Measurements from ENCODE around the gene TIMM13.
"Not testable (repeated sequence)": the region's sequence is repeated elsewhere in the genome, so short reads cannot be mapped to it uniquely, and the experiment has no call there.

The TIMM13 gene

DNA sequence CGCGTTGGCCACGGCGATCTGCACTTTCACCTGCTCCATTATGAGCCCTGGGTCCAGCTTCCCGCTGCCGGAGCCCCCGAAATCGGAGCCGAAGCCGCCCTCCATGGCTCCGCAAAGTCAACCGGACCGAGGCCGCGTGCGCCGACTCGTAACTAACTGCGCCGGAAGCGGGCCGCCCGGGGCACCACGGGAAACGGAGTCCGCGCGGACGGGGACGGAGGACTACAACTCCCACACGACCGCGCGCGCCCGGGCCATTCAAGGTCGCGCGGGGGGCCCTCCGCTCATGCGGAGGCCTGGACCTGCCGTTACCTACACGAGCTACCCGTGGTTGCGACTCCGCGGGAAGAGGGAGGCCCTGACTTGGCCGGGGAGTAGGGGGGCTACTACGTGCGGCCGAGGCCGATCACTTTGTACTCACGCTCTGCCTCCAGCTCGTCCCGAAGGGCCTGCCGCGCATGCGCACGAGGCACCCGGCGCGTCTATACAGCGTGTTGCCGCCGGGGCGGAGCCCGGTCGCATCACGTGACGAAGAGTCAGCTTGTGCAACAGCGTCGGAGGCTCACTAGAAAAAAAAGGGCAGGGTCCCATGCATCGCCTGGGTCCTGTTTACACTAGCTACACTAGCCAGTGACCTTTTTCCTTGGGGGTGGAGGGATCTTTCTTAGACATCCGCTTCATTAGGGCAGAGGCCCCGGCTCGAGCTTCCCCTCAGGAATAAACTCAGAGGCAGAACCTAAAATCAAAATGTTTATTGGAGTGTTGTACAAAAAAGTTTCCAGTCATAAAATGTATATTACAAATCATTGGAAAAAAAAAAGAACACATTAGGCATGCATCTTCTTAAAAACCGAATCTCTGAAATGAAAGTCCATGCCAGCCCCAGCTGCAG, at the start of gene TIMM13:
TSS of gene TIMM13 (minus strand) at position 158 of the 892 bp plus-strand sequence. CDS start at position 105, 53 bp downstream.
- peak; percentile 97 for DNase-seq

DNA sequence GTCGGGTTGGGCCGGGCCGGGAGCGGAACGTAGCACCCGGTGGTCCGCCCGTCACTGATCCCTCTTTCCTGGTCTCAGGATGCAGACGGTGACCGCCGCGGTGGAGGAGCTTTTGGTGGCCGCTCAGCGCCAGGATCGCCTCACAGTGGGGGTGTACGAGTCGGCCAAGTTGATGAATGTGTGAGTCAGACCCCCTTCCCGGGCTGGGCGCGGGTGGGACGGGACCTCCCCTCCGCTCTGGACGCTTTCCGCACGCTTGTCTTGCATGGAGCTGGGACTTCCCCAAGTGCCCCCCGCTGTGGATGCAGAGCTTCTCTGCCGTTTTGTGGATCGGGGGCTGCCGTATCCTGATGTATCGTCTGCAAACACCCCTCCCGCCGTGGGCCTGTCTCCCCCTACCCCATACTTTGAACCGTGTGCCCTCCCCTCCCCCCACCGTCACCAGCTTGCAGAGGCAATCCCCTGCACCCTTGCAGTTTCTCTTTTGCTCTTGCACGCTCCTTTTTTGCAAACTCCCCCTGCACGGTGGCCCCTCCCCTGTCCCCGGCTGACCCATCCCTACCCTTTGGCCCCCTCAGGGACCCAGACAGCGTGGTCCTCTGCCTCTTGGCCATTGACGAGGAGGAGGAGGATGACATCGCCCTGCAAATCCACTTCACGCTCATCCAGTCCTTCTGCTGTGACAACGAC, 49.2 kb upstream of the TIMM13 start:
- DNase-seq, result no peak

DNA sequence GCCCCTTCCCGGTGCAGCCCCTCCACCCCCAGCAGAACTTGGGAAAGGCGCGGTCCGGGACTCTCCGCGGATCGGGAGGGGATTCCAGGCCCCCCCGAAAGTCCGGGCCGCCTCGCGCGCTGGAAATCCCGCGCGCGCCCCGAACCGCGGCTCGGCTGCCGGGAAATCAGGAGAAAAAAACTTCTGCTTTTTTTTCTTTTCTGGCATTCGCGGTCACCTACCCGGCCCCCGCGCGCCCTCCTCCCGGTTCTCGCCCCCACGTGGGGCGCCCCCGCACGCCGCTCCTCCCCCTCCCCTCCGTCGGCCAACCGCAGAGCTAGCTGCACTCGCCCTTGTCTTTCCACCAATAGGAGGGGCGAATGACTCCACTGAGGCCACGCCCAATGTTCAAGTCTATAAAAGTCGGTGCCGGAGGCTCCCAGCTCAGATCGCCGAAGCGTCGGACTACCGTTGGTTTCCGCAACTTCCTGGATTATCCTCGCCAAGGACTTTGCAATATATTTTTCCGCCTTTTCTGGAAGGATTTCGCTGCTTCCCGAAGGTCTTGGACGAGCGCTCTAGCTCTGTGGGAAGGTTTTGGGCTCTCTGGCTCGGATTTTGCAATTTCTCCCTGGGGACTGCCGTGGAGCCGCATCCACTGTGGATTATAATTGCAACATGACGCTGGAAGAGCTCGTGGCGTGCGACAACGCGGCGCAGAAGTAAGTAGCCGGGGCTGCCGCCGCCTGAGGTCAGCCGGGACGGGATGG, 48.5 kb upstream of the TIMM13 start, which contains the start of gene GADD45B:
TSS of gene GADD45B (plus strand) at position 426 of the 749 bp plus-strand sequence. CDS start at position 658, 232 bp downstream.
- peak; percentile 98 for DNase-seq

DNA sequence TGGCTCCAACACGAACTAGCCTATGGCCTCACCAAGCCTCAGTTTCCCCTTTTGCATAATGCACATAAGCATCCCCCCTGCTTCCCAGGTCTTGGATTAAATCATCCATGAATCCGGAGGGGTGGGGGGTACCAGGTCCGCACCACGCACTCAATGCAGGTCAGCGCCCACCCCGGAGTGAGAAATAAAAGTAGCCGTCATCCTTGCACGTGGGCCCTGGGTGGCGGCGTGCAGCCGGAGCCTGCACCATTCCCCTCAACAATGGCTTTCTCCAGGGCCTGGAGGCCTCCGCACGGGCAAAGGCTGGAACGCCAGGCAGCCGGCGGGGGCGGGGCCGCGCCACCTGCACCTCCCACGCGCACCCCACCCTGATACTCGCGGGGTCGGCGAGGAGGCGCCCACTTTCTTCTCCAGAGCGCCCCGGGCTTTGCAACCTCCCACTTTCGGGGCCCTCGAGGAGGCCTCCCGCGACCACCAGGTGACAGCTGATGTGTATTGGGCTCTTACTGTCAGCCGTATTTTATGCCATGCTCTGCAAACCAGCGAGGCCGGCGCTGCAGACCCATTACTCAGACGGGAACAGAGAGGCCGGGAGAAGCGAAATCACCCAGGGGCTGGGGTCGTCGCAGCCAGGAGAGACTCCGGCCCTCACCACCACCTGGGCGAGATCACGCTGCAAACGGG, 47.8 kb upstream of the TIMM13 start:
- no peak for DNase-seq

DNA sequence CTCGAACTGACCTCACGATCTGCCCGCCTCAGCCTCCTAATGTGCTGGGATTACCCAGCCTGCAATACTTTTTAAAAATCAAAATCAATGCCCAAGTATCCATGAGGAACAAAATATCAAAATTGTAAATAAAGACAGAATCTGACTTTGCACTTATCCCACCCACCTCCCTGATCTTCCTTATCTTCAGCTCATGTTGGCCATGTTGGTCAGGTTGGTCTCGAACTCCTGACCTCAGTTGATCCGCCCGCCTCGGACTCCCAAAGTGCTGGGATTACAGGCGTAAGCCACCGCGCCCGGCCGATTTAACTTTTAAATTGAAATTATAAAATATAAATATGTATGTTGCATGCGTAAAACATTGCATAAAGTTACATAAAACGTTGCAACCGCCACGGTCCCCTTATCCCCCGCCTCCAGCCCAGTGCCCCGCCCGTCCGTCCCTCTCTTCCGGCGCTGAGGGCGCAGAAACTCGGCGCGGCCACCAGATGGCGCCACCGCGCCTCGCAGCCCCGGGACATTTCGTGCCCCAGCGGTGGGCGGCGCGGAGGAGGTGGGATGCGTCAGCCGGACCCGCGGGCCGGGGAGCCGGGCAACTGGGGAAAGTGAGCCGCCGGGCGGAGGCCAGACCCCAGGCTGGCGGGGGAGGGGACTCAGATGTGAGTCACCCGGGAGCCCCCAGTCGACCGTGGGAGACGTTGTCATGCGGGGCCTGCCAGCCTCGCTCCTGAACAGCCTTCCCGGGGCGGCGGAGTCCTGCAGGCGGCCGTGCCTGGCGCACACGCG, 47.0 kb upstream of the TIMM13 start:
- DNase-seq, result peak; percentile 84

DNA sequence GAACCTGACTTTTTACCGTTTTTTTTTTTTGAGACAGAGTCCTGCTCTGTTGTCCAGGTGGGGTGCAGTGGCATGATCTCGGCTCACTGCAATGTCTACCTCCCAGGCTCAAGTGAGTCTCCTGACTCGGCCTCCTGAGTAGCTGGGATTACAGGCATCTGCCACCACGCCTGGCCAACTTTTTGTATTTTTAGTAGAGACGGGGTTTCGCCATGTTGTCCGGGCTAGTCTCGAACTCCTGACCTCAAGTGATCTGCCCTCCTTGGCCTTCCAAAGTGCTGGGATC, 42.5 kb upstream of the TIMM13 start:
- DNase-seq, result not testable (repeated sequence)

DNA sequence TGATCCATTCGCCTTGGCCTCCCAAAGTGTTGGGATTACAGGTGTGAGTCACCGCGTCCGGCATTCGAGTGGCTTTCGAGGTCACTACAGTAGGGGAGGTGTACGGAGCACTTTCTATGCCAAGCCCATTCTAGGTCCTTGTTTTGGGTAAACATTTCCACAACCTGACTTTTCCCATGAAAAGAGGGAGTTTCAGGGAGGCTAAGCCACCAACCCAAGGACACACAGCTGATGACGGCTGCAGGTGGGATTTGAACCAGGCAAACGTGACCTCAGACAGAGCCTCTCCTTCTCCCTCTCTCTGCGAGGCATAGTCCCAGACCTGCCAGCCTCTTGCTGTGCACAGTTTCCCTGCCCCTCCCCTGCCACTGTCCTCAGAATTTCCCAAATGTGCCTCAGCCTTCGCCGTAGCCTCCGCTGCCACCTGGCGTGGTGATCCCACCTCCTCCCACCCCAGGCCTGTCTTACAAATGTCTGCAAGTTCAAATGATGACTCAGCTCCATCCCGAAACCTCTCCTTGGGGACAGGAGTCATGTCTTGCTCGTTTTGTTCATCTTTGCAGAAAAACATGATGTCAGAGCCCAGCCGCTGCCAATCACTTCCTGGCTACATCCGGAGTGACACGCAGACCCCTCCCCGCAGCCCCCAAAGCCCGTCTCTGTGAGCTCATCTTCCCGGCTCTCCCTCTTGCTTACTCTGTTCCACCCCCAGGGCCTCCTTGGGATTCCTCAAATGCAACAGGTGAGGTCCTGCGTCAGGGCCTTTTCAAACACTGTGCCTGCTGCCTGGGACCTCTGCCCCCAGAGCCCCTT, 41.9 kb upstream of the TIMM13 start:
- no peak for DNase-seq

DNA sequence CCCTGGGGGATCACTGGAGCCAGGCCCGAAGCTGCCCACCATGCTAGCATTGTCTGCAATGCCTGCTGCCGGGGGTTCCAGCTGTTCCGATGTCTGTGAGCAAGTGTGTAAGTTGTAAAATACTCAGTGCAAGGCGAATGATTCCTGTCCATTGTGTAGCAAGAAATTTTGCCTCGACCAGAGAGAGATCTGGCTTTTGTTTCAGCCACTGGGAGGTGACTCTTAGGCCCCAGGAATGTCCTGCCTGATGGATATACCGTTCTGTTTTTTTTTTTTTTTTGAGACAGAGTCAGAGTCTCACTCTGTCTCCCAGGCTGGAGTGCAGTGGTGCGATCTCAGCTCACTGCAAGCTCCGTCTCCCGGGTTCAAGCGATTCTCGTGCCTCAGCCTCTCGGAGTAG, 41.2 kb upstream of the TIMM13 start:
- no peak for DNase-seq

DNA sequence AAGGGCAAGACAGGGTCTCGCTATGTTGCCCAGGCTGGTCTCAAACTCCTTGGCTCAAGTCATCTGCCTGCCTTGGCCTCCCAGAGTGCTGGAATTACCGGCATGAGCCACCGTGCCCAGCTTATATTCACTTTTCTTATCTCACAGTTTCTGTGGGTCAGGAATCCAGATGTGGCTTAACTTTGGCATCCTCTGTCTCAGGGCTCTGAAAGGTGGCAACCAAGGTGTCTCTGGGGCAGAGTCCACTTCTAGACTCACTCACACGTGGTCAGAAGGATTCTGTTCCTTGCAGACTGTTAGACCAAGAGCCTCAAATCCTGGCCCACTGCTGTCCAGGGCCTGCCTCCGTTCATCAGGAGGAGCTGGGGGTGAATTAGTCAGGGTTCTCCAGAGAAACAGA, 37.0 kb upstream of the TIMM13 start:
- DNase-seq, result no peak

DNA sequence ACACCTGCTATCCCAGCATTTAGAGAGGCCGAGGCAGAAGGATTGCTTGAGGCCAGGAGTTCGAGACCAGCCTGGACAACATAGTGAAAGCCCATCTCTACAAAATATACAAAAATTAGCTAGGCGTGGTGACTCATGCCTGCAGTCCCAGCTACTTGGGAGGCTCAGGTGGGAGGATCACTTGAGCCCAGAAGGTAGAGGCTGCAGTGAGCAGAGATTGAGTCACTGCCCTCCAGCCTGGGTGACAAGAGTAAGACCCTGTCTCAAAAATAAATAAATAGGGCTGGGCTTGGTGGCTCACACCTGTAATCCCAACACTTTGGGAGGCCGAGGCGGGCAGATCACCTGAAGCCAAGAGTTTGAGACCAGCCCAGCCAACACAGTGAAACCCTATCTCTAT, 36.3 kb upstream of the TIMM13 start:
- DNase-seq, result not testable (repeated sequence)

DNA sequence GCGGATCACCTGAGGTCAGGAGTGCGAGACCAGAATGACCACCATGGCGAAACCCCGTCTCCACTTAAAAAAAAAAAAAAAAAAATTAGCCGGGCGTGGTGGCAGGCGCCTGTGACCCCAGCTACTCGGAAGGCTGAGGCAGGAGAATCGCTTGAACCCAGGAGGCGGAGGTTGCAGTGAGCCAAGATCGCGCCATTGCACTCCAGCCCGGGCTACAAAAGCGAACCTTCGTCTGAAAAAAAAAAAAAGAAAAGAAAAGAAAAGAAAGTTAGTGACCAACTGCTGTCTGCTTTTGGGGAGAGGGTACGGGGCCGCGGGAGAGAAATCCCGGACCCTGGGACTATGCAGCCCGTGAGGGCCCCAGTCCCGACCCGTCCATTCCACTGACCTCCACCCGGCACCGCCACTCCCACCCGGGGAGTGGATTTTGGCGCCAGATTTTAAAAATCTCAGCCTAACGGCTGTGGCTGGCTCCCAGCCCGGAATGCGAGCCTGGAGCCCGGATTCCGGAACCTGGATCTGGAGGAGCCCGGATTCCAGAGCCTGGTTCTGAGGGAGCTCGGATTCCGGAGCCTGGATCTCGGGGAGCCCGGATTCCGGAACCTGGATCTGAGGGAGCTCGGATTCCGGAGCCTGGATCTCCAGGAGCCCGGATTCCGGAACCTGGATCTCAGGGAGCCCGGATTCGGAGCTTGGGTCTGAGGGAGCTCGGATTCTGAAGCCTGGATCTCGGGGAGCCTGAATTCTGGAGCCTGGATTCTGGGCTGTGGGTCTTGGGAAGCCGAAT, 35.4 kb upstream of the TIMM13 start:
- peak; percentile 85 for DNase-seq

DNA sequence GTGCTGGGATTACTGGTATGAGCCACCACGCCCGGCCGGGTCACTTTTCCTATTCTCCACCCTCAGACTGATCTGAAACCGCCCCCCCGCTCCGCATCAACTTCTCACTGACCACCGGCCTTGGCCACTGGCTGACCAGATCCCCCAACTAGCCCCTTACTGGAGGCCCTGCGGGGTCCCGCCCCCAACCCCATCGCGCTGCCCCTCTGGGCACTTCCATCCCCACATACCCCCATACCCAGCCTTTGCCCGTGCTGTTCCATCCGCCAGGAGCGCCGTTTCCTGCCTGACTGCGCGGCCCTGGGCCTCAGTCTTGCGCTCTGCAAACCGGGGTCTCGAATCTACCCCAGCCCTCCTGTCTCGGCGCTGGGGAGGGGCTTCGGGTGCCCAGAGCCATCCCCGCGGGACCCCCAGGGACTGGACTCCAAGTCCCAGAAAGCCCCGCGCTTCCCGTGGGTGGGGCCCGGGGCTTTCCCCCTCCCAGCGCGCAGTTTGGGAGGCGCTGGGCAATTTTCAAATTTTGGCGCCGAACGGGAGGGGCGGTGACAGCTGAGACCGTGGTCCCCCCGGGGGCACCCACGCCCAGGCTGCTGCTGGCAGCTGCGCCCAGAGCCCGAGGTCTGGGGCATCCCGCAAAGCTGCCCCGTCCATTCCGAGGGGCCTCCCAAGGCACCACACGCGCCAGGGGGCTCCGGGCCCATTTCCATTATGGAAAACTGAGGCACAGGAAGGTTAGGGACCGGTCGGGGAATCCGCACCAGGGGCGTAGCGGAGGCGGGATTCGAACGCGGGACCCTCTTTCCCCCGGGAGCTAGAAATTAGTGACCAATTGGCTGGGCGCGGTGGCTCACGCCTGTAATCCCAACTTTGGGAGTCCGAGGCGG, 34.6 kb upstream of the TIMM13 start:
- no peak for DNase-seq

DNA sequence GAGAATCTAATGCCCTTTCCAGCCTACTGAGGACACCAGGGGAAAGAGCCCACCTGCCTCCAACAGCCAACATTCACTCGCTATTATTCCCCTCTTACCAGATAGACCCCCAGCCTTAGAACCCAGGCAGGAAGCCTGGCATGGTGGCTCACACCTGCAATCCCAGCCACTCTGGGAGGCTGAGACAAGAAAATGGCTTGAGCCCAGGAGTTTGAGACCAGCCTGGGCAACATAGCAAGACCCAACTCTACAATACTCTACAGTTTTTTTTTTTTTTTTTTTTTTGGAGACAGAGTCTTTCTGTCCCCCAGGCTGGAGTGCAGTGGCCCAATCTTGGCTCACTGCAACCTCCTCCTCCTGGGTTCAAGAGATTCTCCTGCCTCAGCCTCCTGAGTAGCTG, 32.9 kb upstream of the TIMM13 start:
- no peak for DNase-seq

DNA sequence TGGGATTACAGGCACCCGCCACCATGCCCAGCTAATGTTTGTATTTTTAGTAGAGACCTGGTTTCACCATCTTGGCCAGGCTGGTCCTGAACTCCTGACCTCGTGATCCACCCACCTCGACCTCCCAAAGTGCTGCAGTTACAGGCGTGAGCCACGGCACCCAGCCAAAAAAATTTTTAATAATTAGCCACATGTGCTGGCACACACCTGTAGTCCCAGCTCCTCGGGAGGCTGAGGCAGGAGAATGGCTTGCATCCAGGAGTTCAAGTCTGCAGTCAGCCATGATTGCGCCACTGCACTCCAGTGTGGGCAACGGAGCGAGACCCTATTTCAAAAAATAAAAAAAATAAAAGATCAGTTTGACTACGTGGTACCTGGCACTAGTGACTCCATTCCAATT, 31.4 kb upstream of the TIMM13 start:
- DNase-seq, result not testable (repeated sequence)

DNA sequence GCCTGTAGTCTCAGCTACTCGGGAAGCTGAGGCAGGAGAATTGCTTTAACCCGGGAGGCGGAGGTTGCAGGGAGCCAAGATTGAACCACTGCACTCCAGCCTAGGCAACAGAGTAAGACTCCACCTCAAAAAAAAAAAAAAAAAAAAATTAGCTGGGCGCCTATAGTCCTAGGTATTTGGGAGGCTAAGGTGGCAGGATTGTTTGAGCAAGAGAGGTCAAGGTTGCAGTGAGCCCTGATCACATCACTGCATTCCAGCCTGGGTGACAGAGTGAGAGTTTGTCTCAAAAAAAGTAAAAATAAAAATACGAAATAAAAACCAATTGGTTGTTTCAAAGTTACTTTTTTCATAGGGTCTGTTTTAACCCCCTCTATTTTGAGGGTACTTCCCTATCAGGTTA, 30.7 kb upstream of the TIMM13 start:
- DNase-seq, result no peak

DNA sequence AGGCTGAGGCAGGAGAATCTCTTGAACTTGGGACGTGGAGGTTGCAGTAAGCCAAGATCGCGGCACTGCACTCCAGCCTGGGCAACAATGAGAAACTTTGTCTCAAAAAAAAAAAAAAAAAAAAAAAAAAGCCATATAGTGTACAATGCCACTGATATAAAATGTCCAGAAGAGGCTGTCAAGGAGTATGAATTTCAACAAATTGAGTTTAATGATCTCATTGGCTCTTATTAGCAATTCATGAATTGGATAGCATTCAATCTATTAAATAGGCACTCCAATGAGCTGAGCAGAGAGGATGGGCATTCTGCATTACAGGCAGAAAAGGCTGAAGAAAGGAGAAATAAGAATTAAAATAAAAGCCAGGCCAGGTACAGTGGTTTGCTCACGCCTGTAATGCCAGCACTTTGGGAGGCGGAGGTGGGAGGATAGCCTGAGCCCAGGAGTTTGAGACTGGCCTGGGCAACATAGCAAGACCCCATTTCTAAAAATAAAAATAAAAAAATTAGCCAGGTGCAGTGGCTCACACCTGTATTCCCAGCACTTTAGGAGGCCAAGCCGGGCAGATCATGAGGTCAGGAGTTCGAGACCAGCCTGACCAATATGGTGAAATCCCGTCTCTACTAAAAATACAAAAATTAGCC, 30.1 kb upstream of the TIMM13 start:
- DNase-seq, result no peak

DNA sequence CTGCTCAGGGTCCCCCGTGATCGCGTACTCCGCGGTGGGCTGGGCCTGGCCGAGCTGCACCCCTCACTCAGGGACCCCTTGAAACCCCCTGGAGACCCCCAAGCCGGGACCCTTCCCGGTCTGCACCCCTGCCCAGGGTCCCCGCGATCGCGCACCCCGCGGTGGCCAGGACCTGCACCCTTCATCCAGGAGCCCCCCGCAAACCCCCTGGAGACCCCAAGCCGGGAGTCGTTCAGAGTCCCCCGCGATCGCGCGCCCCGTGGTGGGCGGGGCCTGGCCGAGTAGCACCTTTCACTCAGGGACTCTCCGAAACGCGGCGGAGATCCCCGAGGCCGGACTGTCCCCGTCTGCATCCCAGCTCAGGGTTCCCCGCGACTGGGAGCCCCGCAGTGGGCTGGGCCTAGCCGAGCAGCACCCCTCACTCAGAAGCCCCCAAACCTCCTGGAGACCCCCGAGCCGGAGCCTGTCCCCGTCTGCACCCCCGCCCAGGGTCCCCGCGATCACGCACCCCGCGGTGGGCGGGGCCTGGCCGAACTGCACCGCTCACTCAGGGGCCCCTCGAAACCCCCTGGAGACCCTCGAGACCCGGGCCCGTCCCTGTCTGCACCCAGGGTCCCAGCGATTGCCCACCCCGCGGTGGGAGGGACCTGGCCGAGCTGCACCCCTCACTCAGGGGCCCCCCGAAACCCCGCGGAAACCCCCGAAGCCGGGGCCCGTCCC, 28.6 kb upstream of the TIMM13 start:
- no peak for DNase-seq
